Stimulated activated naive CD4-positive, alpha-beta T cell treated with Interleukin-2 at 50 U/mL for 16 hours (primary cell): ENCODE results near the gene CAMKMT.

Experiments
- DNase-seq: peaks from one replicate; lab custom pipeline; 2025; lab: John Stamatoyannopoulos, UW

CAMKMT gene

DNA sequence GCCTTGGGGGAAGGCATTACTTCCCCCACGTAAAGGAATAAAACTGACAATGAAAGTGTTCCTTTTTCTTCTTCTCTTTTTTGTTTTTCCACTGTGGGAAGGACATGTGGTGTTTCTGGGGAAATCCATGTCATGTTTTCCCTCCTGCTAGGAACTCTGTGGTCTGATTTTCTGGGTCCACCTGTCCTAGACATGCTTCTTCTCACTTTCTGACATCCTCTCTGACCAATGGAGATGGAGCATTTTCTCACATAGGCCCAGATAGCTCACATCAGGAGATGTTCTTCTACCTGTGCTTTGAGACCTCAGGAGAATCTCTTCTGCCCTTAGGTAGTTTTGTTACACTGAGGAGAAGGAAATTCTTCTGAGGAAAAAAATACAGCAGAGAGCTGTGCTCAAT is 327.8 kb downstream of the CAMKMT start:
- no peak for DNase-seq

DNA sequence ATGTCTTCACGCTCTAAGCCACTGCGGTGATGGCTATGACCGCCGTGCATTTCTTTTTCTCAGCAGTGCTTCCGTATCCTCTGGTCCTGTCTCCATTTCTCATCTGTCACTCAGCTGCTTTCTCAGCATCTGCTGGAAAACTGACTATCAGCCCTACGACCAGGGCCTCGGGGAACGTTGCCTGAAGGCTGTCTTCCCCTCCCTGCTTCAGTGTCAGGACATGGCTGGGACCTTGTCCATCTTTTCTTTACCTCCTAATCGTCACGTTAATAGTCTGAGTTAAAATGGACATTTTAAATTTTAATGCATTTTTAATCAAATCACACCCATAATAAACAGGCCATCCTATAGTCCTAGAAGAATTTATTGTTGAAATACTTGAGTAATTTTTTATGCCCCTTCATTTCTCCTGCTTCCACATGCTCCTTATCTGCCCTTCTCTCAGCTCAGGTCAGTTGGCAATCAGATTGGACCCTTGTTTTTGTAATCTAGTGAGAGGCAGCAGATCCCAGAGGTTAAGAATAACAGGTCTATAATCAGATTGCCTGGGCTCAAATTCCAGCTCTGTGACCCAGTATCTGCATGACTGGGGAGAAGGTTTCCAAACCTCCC is 329.5 kb downstream of the CAMKMT start:
- no peak for DNase-seq

DNA sequence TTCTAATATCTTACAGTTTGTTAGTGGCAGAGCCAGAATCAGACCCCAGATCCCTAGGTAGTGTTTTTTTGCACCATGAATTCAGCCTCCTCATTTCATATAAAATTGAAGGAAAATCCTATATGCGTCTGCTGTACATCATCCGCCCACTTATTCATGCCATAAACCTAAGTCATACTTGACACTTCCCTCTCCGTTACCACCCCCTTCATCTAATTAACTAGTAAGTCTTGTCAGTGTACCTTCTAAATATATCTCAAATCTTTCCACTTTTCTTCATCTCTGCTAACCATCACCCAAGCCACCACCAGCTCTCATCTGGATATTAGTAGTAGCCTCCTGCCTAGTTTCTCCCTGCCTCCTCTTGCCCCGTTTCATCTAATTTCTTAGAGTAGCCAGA is 331.1 kb downstream of the CAMKMT start:
- no peak for DNase-seq

DNA sequence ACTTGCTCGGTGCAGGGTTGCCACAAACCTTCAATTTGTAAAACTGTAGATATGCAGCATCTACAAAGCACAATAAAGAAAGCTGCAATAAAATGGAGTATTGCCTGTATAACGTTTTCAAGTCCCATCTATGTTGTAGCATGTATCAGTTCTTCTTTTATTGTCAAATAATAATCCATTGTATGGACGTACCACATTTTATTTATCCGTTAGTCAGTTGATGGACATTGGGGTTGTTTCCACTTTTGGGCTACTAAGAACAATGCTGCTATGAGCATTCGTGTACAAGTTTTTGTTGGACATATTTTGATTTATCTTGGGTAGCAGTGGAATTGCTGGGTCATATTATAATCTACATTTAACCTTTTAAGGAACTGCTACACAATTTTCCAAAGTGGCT is 339.1 kb downstream of the CAMKMT start:
- no peak for DNase-seq

DNA sequence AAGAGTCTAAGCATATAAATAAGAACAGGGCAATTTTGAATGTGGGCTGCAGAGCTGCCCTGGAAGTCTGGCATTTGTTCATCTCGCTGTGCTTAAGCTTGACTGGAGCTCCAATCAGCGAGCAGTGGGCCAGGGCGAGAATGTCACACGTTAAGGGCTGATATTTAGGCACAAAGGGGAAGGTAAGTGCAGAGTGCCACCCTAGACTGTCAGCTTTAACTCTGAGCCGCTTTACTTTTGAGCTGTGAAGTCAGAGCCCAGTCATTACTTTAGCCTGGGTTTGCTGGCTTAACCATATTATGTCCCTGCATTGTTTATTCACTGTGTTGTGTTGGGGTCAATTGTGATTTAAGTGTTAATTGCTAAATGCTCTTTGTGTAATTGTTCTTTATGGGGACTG is 343.6 kb downstream of the CAMKMT start:
- no peak for DNase-seq

DNA sequence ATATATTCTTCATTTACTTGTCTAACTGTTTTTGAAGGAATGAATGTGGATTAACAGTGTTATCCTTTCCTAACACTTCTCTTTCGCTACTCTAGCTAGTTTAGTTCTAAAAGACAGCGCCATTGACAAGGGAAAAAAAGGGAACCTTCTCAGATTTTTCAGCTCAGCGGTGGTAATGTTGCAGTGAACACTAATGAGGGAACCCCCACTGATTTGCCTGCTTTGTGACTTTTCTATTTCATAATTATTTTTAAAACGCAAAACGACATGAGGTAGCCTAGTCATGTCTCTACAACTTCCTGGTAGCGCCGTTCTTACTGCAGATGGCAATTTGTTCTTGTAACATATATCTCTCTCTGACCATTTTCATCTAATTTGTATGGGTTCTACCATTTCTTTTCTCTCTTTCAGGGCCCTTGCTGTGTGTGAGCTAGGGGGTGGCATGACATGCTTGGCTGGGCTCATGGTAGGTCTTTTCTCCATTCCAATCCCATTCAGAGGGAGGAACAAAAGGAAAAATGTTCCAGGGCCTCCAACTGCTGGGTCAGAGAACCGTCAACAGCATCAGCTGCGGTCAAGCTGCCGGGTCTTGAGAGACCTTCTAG is 344.2 kb downstream of the CAMKMT start:
- no peak for DNase-seq

DNA sequence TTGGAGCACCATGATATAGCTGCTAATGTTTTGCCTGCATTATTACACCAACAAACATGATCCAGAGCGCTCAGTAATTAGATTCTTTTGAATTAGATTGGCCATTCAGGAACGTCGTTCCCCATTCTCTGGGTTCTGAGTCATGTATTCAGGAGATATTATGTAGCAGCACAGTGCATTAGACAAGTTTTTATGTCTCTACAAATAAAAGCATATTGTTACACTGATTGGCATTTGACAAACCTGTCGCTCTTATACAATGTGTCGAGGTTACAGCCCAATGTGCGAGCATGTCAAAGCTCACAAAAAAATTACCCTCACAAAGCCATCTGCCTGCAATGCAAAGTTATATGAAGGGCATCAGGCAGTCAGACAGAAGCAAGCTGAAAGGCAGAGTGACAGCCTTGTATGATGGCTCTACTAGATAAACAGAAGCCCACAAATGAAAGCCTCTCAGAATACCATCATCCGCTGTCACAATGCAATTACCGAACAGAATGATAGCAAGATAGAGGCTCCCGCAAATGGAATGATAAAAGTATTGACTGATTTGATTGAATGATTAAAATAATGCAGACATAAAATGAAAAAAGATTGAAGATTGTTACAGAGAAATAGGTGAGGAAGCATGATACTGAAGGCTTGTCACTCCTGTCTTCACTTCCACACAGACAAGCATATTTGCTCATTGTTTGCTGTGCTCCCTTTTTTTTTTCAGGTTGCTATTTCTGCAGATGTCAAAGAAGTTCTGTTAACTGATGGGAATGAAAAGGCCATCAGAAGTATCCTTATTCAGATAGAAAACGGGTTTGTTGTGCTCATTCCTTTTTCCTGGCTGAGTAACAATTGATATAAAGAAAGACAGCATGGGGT is 345.2 kb downstream of the CAMKMT start:
- no peak for DNase-seq

DNA sequence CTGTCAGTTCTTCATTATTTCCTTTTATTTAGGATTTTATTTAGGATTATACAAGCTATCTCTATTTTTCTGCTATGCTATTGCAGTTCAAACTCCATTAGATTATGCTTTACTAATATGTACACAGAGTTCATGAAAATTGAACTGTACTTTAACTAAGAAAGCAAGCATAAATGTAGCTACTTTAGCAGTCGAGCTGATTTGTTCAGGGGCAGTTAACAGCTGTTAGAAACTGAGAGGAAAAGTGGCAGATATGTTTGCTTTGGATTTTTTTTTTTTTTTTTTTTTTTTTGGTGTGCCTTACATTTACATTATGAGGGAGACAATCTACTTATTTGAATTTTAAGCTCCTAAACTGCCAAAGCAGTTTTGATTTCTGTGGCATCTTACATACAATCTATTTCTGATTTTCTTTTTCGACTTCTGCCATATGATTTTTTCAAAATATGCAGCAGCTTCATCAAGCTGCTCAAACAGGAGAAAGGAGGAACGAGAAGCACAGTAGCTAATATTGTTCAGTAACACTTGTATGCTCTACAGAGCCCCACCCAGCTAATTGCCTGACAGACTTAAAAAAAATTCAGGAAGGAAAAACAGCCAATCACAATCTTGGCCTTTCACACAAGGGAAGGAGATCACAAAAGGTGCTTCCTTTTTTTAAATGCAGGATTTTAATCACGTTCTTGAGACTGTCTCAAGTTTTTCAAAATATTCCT is 346.4 kb downstream of the CAMKMT start:
- no peak for DNase-seq

DNA sequence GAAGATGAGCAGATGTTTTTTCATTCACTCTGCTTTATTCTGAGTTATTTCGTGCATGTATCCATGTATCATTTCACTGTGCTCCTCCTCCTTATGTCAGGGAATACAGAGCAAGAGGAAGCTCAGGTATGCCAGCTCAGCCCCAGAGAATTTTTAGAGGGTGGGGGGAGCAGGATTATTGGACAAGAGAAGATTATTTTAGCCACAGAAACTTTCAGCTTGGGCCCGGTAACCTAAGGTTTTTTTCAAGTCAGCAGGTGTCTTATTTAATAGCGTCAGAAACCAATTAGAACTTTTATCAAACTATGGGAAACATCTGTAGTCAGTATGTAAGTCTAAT is 346.9 kb downstream of the CAMKMT start:
- no peak for DNase-seq

DNA sequence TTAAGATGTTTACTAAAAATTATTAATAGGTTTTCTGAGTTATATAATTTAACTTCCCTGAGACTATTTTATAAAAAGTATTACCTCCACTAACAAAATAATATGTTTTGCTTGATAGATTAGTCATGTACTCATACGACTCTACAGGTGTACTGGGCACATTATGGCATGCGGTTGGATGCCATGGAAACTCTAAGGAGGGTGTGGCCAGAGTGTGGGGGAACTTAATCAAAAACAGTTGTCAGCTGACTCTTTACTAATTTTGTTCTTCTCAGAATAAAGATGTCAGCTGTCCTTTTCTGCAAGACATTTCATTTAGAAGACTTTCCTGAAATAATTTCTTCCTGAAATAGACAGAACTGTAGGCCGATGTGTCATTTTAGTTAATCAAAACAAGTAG is 351.4 kb downstream of the CAMKMT start:
- DNase-seq: no peak

DNA sequence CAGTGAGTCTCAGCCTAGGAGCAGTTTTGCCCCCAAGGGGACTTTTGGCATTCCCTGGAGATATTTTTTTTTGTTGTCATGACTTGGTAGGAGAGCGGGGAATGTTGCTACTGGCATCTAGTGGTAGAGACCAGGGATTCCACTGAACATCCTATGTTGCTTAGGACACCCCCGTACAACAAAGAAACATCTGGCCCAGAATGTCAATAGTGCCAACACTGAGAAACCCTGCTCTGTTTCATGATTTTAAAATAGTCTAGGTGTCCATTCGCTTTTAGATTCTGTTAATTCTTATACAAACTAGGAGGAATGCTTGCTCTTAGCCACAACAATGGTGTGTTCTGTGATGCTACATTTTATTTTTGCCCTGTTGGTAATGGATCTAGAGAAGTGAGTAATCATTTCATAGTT is 353.9 kb downstream of the CAMKMT start:
- no peak for DNase-seq

DNA sequence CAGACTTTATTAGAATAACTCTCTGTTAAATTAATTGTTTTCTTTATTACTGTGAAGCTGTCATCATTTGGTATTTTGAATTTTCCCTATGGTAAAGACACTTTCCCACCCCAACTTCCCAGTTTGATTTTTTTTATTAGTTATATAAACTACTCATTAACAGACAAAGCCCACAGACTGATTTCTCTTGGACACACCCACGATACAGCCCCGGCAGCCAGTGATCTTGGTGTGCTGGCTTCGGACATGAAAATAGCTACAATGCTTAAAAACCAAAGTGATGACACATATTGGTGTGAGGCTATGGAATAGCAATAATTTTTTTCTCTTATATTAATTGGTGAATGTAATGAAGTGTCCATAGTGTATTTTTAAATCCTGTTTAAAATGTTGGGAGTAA is 354.4 kb downstream of the CAMKMT start:
- no peak for DNase-seq

DNA sequence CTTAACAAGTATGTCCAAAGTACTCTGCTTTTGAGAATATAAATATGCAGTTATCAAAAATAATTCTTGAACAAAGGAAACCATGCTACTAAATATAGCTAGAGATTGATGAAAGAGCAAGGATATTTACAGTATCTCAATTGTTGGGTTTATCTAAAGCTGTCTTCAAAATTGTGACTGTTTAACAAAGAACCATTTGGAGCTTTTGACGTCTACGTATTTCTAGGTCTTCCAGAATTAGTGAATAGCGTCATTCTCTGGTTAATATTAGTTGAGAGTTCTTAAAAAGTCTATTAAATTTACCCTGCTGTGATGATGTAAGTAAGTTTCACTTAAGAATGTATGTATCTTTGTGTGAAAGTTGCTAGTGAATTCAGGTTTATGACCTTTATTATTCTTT is 356.7 kb downstream of the CAMKMT start:
- DNase-seq: no peak

DNA sequence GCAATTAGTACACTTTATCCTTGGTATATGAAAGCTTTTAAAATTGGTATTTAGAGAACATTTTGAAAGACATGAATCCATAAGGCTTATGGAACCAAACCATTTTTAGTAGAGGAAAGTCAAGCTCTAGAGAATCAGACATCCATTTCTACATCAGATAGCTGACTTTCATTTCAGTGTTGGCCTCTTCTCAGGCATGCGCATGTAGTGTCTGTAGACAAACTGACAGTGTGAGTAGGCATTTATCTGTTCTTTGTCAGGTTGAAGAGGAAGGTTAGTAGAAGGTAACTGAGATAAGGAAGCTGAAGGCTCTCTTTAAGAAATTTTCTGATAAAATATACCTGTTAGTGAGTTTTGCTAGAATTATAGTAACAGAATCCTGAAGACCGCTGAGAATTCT is 357.8 kb downstream of the CAMKMT start:
- no peak for DNase-seq

DNA sequence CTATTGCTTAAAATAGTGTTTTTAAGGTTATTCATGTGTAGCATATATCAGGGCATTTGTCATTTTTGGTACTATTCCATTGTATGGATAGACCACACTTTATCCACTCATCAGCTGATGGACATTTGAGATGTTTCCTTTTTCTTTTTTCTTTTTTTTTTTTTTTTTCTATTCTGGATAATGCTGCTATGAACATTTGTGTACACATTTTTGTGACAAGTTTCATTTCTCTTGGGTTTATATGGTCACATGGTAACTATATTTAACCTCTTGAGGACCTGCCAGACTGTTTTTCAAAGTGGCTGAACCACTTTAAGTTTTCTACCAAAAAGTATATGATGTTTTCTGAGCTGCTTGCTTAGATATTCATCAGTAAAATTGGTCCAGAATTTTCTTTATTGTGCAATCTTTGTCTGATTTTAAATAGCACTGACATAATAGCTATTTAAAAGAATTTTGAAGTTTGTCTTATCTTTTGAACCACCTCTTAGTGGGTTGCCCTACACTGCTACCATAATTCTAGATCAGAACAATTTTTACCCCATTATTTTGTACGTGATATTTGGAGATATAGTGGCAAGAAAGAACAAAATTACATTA is 360.4 kb downstream of the CAMKMT start:
- no peak for DNase-seq

DNA sequence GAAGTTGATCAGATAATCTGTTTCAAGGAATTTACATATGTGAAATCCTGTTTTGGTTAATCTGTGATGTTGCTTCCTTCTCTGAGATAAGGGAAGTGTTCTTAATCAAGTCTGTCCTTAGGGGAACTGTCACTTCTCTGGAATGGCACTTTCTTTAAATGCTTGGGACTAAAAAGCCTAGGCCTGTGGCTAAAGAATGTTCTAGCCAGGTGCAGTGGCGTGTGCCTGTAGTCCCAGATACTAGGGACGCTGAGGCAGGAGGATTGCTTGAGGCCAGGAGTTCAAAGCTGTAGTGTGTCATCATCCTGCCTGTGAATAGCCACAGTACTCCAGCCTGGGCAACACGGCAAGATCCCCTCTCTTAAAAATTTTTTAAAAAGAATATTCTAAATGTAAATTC is 362.2 kb downstream of the CAMKMT start:
- DNase-seq: no peak

DNA sequence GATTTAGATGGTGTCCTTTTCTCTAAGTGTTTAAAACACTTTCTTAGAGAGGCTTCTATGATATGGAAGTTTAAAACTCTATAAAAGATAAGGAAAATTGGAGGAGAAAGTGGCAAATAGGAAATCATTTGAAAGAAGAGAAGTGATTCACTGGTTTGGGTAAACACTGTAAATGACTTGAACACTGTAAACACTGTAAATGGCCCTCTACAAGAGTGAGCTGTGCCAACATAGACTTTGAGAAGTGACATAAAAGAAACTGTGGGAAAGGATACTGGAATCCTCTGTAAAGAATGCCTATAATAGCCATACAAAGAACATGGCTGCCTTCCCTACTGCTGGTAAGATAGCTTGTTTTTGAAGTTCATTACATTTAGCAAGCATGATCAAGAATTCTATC is 368.8 kb downstream of the CAMKMT start:
- DNase-seq: no peak

DNA sequence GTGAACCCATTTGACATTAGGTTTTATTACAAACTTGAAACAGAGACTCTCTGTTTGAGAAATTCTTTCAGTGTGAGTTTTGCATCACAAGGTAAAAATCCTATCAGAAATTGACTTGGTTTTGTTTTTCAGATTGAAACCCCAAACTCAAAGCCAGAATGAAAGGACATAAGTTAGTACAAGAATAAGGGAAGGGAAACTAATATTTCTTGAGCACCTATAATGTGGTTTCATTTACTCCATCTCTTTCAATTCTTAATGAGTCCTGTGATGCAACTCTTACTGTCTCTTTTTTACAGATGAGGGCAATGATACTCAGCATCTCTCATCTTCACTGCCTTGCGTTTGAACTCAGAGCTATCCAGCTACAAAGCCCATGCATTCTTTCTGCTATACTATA is 369.8 kb downstream of the CAMKMT start:
- no peak for DNase-seq

DNA sequence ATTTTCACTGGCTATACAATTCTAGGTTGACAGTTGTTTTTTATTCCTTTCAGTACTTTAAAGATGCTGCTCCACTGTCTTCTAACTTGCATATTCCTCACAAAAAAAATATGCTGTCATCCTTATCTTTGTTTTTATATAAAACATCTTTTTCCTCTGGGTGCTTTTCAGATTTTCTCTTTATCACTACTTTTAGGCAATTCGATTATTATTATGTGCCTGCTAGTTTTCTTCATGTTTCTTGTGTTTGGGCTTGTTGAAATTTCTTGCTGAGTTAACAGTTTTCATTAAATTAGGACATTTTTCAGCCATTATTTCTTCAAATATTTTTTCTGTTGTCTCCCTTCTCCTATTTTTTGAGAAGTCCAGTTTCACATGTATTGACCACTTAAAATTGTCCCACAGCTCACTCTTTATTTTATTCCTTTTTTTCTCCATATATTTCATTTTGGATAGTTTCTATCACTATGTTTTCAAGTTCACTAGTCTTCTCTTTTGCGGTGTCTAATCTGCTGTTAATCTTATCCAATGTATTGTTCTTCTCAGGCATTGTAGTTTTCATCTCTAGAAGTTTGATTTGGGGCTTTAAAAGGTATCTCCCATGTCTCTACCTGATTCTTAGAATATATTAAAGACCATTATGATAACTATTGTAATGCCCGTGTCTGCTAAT is 374.7 kb downstream of the CAMKMT start:
- no peak for DNase-seq

DNA sequence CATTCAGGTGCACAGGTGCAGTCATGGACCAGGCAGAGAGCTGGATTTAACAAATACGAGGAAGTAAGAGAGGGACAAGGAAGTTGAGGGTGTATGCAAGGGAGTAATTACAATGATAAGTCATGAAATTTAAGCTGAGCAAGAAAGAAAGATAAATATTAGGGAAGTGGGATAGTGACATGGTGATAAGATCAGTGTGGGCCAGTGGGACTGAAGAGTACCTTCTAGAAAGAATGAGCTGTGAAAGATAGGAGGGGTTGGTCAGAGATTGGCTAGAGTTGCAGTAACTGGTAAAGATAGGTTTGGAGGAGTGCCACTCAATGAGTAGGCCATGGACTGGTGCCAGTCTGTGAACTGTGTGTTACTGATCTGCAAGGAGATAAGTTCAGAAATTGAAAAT is 378.9 kb downstream of the CAMKMT start:
- DNase-seq: no peak

DNA sequence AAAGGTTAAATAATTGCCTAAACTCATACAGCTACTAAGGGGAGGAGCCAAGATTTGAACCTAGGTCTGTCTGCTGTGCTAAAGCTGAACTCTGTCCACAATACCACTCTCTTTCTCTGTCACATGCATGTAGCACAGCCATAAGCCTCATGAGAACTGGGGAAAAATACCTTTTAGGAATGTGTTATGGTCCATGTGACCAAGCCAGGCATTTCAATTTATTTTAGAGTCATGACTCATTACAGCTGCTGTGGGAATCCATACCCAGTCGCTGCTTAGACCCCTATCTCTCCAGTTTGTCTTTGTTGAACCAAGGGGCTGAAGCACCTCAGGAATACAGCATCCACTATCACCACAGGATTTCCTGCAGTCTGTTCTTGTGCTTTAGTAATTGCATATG is 379.8 kb downstream of the CAMKMT start:
- DNase-seq: no peak

DNA sequence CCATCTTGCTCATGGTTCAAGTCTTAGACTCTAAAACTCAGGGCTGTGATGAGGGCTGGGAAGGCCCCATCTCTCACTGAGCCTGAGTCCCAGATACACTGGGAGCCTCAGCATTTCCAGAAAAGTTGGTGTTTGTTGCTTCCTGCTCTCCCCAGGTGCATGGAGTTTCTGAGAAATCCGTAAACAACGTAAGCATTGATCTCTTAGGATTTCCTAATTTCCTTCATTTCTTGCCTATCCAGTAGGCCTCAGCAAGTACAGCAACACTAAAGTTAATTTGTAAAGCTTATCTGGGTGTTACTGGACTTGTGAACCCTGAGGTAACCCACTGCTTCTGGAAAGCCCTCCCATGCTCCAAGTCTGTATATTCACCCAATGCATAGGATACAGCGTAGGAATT is 380.3 kb downstream of the CAMKMT start:
- no peak for DNase-seq
